ENCODE data around the gene GRAMD2B.
"Not testable (repeated sequence)": the region's sequence is repeated elsewhere in the genome, so short reads cannot be mapped to it uniquely, and the experiment has no call there.

GRAMD2B gene

DNA sequence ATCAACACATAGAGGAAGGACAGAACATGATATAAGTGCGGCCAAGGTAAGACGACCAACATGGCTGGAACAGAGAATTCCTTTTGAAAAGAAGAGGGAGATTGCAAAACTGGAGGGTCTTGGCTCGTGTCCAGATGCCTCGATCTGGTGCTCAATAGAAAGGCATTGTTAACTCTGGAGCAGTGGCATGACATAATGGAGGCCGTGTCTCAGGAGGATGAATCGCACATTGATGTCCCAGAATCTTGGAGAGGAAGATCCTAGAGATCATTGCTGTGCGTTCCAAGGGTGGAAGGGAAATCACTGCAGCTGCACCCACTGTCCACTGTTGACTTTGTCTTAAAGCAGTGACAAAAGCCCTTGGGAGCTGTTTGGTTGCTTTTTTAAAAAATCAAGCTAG is 30.9 kb downstream of the GRAMD2B start:
- DNase-seq: no peak

DNA sequence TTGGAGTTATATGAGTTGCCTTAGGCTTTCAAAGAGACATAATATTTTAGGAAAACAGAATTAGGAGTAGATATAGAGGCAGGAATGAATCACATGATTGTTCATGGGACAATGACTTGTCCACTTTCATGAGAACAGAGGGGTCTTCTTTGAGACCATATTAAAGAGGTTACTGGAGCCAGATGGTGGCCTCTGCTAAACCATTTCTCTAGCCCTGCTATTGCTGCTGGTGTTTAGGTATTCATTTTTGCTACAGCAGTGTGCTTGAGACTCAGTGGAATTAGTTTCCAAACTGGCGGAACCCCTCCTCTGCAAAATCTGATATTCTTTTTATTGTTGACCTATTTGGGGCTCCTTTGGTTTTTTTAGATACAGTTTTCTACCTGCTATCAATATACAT is 31.3 kb downstream of the GRAMD2B start:
- no peak for DNase-seq

DNA sequence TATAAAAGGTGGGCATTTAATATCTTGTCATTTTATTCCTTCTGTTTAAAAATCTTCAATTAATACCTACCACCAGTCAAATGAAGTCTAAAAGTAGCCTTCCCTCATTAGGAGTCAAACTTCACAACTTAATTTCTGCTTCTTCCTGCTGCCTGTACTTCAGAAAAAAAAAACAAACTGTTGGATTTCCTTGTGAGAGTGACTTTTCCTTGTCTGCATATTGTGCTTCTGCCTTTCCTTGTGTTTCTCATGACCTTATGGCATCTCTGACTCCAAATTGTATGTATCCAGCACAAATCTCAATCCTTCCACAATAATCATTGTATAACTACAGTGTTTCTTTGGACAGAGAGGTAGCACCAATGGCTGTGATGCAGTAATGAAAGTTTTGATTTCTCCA is 32.1 kb downstream of the GRAMD2B start:
- DNase-seq: no peak

DNA sequence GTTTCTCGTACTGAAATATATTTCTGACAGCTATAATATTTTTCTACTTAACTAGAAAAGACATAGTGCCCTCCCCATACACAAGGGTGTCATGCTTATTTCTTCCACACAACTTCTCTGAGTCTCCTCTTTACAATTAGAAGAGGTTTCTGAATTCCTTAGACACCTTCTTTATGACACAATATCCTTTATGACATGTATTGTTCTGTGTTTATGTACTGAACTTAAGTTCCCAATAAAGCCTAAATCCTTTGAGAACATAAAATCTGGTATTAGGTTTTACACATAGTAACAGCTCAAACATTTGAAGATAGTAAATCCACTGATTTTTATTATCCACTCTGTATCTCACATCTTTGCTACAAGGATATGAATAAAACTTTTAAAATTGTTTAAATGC is 32.5 kb downstream of the GRAMD2B start:
- no peak for DNase-seq

DNA sequence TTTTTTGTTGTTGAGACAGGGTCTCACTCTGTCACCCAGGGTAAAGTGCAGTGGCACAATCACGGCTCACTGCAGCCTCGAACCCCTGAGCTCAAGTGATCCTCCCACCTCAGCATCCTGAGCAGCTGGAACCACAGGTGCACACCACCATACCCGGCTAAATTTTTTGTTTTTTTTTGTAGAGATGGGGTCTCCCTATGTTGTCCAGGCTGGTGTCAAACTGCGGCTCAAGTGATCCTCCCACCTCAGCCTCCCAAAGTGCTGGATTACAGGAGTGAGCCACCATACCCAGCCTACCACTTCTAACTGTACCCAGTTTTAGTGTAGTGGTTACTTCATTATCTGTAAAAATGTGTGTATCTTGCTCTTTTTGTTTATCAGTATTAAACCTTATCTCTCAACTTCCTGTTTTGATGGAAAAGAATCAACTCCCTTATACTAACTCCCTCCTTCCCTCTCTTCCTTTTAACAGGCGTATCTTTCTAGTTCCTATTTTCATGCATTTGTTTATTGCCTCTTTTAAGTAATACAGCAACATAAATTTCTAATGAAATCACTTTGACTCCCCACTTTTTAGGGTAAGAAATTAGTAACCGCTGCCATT is 33.1 kb downstream of the GRAMD2B start:
- DNase-seq: no peak

DNA sequence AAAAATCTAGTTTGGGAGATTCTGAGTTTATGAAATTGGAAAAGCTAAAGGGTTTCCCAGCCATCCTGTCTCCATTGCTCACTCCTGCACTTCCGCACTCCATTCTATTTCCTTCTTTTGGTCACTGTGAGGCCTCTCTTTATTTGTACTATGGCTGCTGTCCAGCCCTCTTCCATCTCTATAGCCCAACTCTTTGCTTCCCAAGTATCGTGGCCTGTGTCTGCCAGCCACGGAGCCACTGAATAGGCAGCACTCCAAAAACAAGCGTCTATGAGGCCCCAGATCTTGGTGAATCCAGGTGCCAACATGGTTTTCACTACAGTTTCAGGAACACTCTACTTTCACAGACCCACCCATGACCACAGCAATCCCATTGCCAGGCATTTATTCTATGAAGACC is 37.2 kb downstream of the GRAMD2B start:
- DNase-seq: no peak

DNA sequence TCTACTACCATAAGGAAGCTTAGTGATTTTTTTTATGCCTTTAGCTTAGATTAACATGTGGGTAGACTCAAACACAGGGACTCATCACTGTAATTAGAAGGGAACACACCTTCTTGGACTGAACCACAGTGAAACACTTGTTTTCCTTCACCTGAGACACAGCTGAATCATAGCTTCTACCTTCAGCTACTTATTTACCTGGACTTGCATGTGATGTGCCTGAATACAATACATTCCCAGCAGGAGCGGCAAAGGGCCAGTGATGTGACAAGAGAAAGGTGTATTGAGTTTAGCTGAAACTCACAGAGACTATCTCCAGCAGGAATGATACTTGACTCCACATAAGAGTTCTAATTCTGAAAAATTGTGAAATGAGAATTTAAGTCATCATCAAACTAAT is 37.8 kb downstream of the GRAMD2B start:
- no peak for DNase-seq

DNA sequence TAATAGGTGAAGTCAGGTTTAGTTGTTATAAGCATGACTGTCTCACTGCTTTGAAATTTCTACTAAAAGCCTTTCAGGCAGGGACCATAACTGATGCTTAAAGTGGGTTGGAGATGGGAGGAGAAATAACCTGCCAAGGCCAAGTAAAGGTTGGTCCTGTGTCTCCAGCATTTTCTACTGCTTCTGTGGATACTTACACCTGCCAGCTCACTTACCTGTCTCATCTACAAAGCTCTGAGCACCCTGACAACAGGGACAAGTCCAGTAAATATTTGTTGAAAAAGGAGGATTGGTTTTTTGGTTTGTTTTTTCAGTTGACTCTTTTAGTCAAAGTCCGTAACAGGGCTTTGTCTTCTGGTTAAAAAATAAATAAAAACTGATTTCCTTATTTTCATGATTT is 38.6 kb downstream of the GRAMD2B start:
- no peak for DNase-seq

DNA sequence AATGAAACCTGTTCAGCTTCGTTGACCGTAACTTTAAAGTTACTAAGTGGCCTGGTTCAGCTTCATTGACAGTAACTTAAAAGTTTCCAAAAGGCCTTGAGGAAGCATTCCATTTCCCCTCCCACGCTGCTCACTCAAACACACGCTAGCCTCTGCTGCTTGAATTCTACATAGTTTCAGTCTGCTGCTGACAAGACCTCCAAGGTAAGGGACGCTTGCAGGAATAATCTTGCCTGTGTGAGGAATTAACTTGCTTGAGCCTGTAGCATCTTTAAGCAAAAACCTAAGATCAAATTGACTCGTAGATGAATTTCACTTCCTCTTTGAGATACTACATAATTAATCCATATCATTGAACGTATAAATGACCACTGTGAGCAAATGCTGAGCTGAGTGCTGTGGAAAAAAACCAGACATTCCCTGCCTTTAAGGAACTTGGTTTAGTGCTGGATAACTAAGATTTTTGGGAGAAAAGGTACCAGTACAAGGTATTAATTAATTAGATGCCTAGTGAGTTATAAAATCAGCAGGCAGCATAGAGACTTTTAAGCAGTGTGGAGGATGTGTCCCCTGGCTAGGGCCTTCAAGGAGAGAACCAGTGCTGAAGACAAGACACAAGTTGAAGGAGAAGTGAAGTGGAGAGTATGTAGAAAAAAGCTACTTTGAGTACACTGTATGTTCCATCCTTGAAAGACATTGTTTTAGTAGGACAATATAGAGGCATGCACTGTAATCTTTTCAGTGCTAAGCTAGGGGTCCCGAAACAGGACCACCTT is 39.2 kb downstream of the GRAMD2B start:
- no peak for DNase-seq

DNA sequence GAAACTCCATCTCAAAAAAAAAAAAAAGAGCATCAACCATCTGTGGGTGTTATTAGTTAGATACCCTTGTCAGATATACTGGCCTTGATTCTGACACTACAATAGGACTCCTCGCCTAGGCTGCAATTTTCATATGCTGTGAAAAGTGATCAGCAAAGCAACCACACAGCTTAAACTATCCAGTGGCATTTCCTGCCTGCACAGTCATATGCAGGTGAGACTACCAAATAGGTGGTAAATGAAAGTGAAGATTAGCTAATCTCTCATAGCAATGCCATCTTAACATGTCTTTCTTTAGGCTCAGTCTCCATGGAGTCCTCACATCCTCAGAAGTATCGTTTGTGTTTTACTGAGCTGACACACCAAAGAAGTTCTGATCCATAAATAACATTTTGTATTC is 40.8 kb downstream of the GRAMD2B start:
- no peak for DNase-seq

DNA sequence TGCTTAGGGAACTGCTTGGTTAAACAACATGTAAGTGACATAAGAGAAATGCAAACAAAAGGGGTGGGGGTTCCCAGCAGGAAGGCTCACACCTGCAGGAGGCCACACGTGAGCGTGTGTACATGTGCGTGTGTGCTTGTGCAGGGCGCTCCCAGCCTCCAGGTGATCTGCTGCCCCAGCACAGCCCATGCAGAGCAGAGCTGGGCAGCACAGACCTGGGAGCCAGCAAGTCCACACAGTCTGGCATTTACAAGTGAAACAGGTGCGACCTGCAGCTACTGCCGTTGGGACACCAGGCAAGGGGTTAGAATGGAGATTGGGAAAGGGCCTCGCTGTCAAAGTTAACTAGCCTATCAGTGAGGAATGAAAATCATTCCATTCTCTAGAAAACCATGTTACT is 41.8 kb downstream of the GRAMD2B start:
- no peak for DNase-seq

DNA sequence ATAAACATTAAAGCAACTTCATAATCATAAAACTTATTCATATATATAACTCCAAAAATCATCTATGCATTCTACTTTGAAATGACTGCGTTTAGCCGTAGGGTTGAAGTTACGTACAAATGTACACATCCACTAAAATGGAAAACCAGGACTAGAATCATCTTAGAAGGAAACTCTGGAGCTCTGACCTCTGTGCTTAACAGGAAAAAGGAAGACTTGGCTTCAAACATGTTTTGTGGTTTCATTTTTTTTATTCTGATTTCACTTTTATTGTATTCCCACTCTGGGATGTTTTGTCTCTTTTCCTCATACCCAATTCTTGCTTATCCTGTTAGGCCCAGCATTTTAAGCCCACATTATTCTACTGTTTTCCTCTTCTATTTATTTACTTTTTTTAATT is 44.9 kb downstream of the GRAMD2B start:
- no peak for DNase-seq

DNA sequence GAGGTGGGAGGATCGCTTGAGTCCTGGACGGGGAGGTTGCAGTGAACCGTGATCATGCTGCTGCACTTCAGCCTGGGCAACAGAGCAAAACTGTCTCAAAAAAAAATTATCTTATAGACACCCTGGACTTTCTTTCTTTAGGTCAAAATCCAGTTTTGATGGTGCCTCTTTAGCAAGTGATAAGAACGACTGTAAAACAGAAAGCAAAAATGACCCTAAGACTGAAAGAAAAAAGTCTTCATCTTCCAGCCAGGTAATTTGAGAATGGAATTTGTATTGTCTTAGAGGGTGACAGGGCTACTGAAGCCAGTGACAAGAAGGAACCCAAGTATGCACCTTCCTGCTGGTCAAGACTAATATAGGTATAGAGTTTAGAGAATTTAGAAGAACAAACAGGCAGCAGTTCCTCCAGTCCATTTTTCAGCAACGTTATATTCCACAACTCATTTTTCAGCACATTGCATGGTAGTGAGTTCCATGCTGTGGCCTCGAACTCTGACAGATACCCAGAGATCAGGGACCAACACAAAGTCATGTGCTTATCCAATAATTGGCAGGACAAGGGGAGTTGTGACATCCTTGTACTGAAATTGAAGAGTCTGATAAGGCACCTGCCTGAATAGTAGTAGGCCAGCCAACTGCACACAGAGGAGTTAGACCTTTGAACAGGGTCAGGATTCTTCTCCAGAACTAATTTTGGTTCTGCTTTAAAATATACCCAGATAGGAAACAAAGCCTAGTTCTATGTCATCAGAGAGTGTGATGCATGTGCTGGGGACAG is 46.5 kb downstream of the GRAMD2B start:
- DNase-seq: no peak

DNA sequence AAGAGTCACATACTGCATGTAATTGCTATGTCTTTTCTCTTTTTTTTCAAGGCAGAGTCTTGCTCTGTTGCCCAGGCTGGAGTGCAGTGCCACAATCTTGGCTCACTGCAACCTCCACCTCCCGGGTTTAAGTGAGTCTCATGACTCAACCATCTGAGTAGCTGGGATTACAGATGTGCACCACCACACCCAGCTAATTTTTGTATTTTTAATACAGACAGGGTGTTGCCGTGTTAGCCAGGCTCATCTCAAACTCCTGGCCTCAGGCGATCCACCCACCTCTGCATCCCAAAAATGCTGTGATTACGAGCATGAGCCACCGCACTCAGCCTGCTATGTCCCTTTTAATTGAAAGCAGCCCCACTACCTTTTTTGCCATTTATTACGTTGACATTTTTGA is 47.3 kb downstream of the GRAMD2B start:
- DNase-seq: not testable (repeated sequence)

DNA sequence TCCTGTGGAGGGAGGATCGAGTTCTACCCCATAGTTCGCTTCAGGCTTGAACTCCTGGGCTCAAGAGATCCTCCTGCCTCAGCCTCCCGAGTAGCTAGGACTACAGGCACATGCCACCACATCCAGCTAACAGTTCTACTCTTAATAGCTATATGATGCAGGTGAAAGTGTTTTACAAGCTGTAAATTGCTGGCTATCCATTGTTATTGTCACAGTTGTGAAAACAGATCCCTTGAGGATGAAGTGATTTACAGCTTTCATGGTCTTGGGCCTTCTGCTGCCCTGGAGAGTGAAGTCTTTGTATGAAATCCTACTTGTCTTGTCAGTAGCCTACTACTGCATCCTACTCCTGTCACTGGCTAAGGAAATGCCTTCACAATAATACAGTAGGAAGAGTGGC is 48.0 kb downstream of the GRAMD2B start:
- DNase-seq: no peak

DNA sequence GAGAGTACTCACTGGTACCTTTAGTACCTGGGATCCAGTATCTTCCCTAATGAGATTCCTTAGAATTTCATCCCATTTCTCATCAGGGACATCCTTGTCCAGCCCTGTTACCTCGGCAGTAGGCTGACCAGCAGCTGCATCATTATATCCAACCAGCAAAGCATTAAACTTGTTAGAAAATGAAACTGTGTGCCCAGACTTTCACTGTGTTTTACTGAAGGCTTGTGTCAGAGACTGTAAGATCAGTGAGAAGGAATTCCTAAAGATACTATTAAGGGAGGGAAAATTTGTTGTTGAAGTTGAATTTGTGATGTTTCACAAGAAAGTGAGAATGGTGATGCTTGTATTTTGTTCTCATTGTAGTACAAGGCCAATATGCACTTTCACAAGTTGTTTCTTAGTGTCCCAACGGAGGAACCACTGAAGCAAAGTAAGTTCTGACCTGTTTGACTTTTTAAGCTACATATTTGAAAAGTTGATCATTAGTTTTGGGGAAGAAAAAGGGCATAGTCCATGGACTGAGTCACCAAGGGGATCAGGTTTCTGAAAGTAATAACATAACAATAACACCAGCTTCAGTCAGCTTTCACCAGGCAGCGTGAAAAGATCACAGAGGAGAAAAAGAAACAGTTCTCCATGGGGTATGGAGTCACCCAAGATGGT is 48.8 kb downstream of the GRAMD2B start:
- DNase-seq: no peak

DNA sequence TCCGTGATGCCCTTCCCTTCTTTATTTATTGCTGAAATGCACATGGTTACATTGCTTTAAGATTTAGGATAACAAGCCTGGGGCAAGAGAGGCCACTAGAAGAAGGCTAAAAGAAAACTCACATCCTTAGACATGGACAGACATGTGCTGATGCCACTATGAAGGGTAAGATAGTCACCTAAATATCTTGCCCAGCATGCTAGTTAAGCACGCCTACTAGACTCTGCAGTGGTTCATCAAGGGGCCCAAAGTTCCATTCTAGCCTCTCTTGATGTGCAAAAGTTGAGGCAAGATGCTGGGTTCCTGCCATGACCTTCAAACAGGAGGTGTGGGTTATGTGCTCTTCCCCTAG is 49.3 kb downstream of the GRAMD2B start:
- no peak for DNase-seq

DNA sequence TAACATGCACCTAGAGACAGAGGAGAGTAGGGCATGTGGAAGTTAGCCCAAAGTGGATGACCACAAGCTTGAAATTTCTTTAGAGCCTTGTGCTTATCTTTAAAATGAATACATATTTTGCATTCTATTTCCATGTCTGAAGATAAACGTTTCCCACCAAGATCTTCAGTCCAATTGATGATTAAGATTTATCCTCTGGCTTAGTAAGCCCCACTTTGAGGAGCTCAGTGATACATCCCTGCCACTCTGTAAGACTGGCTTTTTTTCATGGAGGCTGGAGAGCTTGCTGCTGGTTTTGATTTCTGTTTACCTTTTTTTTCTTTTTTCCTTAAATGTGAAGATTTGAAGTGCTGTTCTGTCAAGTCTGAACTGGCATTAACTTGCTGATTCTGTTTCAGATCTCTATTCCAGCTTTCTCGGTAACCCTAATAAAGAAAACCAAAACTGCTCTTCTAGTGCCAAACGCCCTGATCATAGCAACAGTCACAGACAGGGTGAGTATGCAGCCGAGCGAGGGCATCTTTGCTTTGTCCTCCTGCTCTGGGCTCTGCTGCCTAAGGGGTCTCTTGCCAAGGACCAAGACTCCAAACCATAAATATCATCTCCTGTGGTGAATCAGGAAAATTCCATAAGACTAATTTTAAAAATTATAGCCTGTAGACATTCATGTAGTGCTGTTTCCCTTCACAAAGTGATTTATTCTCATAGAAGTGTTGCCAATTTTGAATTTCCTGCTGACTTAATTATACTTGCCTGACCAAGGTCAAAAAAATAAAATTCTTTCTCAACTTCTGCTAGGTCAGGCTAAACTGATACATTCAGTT is 54.3 kb downstream of the GRAMD2B start:
- DNase-seq: no peak

DNA sequence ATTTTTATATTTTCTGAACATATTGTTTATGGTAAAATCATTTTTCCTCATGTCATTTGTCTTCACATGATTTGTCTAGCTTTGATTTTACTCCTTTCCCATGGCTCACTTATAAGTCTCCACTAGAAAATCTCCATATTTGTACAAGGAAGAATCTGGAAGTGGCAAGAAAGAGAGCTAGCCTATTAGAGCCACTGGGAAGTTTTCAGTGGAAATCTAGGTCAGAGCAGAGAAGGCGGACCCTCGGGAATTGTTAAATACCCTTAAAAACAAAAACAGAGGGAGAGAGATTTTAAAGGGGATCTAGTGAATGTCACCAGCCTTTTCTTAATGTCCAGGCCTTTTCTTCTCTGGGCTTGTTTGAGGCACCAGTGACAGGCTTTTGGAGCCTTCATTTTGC is 56.6 kb downstream of the GRAMD2B start:
- DNase-seq: no peak

DNA sequence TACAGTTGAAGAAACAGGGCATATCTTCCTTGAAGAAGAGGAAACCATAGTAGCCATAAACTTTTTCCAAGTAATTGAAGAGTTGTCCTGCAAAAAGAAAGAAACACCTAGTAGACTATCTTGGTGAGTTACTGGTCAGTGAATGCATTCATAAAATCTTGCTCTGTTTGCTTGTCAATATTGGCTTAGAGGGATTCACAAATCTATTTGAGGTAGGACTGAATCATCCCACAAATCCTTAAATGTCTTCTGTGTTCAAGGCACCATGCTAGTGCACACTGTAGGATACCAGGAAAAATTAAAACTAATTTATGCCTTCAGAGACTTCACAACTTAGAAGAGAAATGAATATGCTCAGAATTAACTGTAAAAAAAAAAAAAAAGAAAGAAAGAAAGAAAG is 57.6 kb downstream of the GRAMD2B start:
- no peak for DNase-seq

DNA sequence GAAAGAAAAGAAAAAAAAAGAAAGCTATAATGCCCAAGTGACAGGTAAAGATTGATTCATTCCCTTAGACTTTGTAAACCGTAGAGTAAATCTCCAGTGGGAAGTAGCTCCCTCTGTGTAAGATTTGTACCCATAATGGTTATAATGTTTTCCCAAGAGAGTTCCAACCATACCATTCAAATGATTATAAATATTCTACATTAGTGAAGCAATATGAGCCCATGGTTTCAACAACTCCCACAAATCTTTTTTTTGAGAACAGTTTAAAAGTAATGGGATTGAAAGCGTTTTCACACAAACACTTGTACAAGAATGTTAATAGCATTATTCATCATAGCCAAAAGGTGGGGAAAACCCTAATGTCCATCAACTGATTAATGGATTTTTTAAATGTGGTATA is 58.0 kb downstream of the GRAMD2B start:
- DNase-seq: no peak

DNA sequence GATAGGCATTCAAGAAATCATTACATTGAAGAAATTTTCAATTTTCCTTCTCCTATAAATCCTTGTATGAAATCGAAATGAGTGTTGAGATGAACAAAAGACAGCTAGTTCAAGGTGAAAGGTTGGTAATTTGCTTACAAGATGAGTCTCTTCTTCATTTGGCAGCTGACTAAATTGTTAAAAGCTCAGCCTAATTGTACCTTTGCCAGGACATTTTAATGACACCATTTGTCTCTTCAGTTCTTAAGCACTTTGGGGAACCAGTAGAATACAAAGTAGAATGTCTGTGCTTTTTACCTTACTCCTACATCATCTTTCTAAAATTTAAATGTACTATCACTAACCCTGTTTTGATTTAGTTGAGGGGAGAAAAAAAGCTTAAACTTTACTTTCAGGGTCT is 59.4 kb downstream of the GRAMD2B start:
- DNase-seq: no peak

DNA sequence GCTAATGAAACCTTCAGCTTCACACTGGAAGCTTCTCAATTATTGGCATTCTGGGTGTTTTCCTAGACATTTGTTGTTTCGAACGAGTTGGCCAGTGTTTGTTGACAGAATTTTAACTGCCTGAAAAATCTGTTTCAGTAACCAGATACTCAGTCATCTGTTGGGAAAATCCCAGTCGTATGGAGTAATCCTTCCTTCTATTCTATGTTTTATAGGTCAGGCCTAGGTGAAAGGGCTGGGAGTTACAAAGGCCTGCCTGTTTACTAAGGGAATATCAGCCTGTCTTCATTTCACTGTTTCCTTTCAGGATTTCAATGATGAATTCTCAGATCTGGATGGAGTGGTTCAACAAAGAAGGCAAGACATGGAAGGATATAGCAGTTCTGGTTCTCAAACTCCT is 59.9 kb downstream of the GRAMD2B start:
- no peak for DNase-seq
